PC-3 (cell line): Measurements from ENCODE around the gene ARPC5. TPM values are rescaled to one million over a fixed set of nuclear protein-coding genes. Genes with fewer than 3 reads are reported as not detected.

ENCODE experiments used
- ATAC-seq: fragments of 200-7000 bp; cut with Tn5 transposase; 2 replicates; pipeline ENCODE4 v1.9.1; 2020; ENCODE audit warnings: mild to moderate bottlenecking, moderate library complexity
- BruUV-seq: library from RNA; stranded (reverse); fragments of 400-500 nt; replicated peaks from 2 replicates; lab custom pipeline; 2021; lab: Mats Ljungman, UMichigan
- CTCF ChIA-PET: fragments of 300-600 bp; sonication (Branson Sonifier 250); formaldehyde crosslinking; loops from one replicate; lab custom pipeline; 2022; ENCODE audit warnings: antibody characterized with exemption; lab: Charles Lee
- POLR2A ChIA-PET: fragments of 300-600 bp; sonication (Branson Sonifier 250); formaldehyde crosslinking; loops from one replicate; lab custom pipeline; 2022; ENCODE audit warnings: antibody characterized with exemption; ENCODE audit not compliant: unreplicated experiment; lab: Charles Lee
- DNase-seq: peaks from one replicate; pipeline ENCODE4 v3.0.0-alpha.2; 2015
- H2AFZ ChIP-seq: fragments of 300-600 bp; sonication (generic); 2 replicates; pipeline ENCODE4 v1.6.0; 2016; ENCODE audit warnings: antibody characterized with exemption, low read length
- H3F3A ChIP-seq: fragments of 300-600 bp; sonication (generic); one replicate; pipeline ENCODE4 v1.6.0; 2017; ENCODE audit warnings: antibody characterized with exemption, low read length, control low read depth, mild to moderate bottlenecking; ENCODE audit not compliant: unreplicated experiment
- H3K27ac ChIP-seq: fragments of 300-600 bp; sonication (generic); 2 replicates; pipeline ENCODE4 v1.5.1; 2016; ENCODE audit warnings: mild to moderate bottlenecking, low read length
- H3K27me3 ChIP-seq: fragments of 300-600 bp; sonication (generic); 2 replicates; pipeline ENCODE4 v1.6.1; 2016; ENCODE audit warnings: low read length, mixed read lengths
- H3K36me3 ChIP-seq: fragments of 300-600 bp; sonication (generic); 2 replicates; pipeline ENCODE4 v1.6.1; 2016; ENCODE audit warnings: low read depth, mixed run types, low read length, mixed read lengths
- H3K4me1 ChIP-seq: fragments of 300-600 bp; sonication (generic); 2 replicates; pipeline ENCODE4 v1.5.1; 2016; ENCODE audit warnings: low read length; ENCODE audit not compliant: insufficient read depth
- H3K4me2 ChIP-seq: fragments of 300-600 bp; sonication (generic); 2 replicates; pipeline ENCODE4 v1.6.0; 2016; ENCODE audit warnings: low read length
- H3K4me3 ChIP-seq: fragments of 300-600 bp; sonication (generic); 2 replicates; pipeline ENCODE4 v1.5.1; 2016; ENCODE audit warnings: mild to moderate bottlenecking, low read length, mixed read lengths
- H3K79me2 ChIP-seq: fragments of 300-600 bp; sonication (generic); 2 replicates; pipeline ENCODE4 v1.6.1; 2017; ENCODE audit warnings: low read length, mixed read lengths
- H3K9ac ChIP-seq: fragments of 300-600 bp; sonication (generic); 2 replicates; pipeline ENCODE4 v1.6.0; 2016; ENCODE audit warnings: mild to moderate bottlenecking, low read length
- H3K9me2 ChIP-seq: fragments of 300-600 bp; sonication (generic); replicated peaks from 2 replicates; pipeline ENCODE4 v1.6.1; 2016; ENCODE audit warnings: mixed run types, low read length, mixed read lengths
- H3K9me3 ChIP-seq: fragments of 300-600 bp; sonication (generic); 2 replicates; pipeline ENCODE4 v1.6.1; 2016; ENCODE audit warnings: low read length, mixed read lengths
- H4K20me1 ChIP-seq: fragments of 300-600 bp; sonication (generic); 2 replicates; pipeline ENCODE4 v1.6.1; 2016; ENCODE audit warnings: low read length, mixed read lengths
- CTCF ChIP-seq: fragments of 300-600 bp; sonication (generic); conservative IDR thresholded peaks from 2 replicates; pipeline ENCODE4 v1.5.1; 2017; ENCODE audit warnings: antibody characterized with exemption, low read depth, mild to moderate bottlenecking, low read length
- EZH2 ChIP-seq: fragments of 300-600 bp; sonication (generic); IDR thresholded peaks from one replicate; pipeline ENCODE4 v1.6.1; 2017; ENCODE audit warnings: antibody characterized with exemption, mild to moderate bottlenecking, low read length; ENCODE audit not compliant: unreplicated experiment
- EZH2phosphoT487 ChIP-seq: fragments of 300-600 bp; sonication (generic); IDR thresholded peaks from 2 replicates; pipeline ENCODE4 v1.6.1; 2018; ENCODE audit warnings: mild to moderate bottlenecking, antibody characterized with exemption, low read length, borderline replicate concordance
- intact Hi-C: fragments of 100-400 bp; cut with micrococcal nuclease; formaldehyde crosslinking; loops from 2 replicates; pipeline ENCODE4 v1.9.0; 2023
- total RNA-seq: library from RNA; depleted of rRNA; stranded (reverse); fragments of >200 nt; gene quantifications from 2 replicates; pipeline ENCODE4 v1.2.3, GENCODE V29; 2014

Gene ARPC5
- total RNA-seq, 1 experiment from 2014 or later: 76.1 TPM

GRCh38 chr1:183655562-183656075 is 20.0 kb upstream of the ARPC5 start:
- Histone ChIP-seq H3K27ac (no peak overlapping the region), H3K4me1 (no peaks in the 10 kb centered on the region), H3K36me3 (no peaks in the 10 kb centered on the region), H3K27me3 (no peaks in the 10 kb centered on the region), H3K4me3 (no peak overlapping the region), H2AFZ (peak overlapping the region; percentile 76), H4K20me1 (no peaks in the 10 kb centered on the region), H3K9me2 (no peaks in the 10 kb centered on the region), H3F3A (no peaks in the 10 kb centered on the region), H3K9me3 (no peaks in the 10 kb centered on the region), H3K4me2 (0 out of 2 replicates have a peak overlapping the region, but pooled peaks have one; percentile 4), H3K79me2 (no peaks in the 10 kb centered on the region), H3K9ac (no peak overlapping the region)
- DNase-seq (peak; percentile 85), ATAC-seq (peak; percentile 78)
- POLR2A ChIA-PET: no interaction called here
- CTCF ChIA-PET: interaction anchor here (0.6 to 1.3 kb wide), 2 partner anchors 29 to 260 kb away, joined by 4 to 19 read pairs; no protein-coding TSS in a partner anchor
- TF ChIP-seq CTCF (peak; percentile 79), EZH2phosphoT487 (no peak)
- intact Hi-C loops: loop anchor here (1.0 to 5.0 kb wide), 2 partner anchors 261 to 567 kb away; no protein-coding TSS in a partner anchor
- no TSS peak for BruUV-seq

- no peaks in the 10 kb centered on the region for H4K20me1 ChIP-seq
- no peaks in the 10 kb centered on the region for H3K79me2 ChIP-seq
- no peak for TF ChIP-seq EZH2
- no peak for TF ChIP-seq CTCF
- no peak for TF ChIP-seq EZH2phosphoT487
- intact Hi-C loops: loop anchor here (1.0 to 5.0 kb wide), 2 partner anchors 262 to 568 kb away; no protein-coding TSS in a partner anchor
- no peak overlapping the region for H3K4me2 ChIP-seq
- no TSS peak for BruUV-seq
- no peak overlapping the region for H3K27ac ChIP-seq
- H3K4me3 ChIP-seq: no peak overlapping the region
- ChIA-PET POLR2A (no interaction called here), CTCF (no interaction called here)
- H2AFZ ChIP-seq: no peak overlapping the region
- DNase-seq (no peak), ATAC-seq (no peak)
- no peaks in the 10 kb centered on the region for H3F3A ChIP-seq
- H3K9me3 ChIP-seq: no peaks in the 10 kb centered on the region
- no peaks in the 10 kb centered on the region for H3K27me3 ChIP-seq
- H3K9ac ChIP-seq: no peak overlapping the region
- no peaks in the 10 kb centered on the region for H3K9me2 ChIP-seq
- no peaks in the 10 kb centered on the region for H3K4me1 ChIP-seq
- H3K36me3 ChIP-seq: no peaks in the 10 kb centered on the region
Observed at GRCh38 chr1:183654706-183655105, 19.1 kb upstream of the ARPC5 start.

DNA sequence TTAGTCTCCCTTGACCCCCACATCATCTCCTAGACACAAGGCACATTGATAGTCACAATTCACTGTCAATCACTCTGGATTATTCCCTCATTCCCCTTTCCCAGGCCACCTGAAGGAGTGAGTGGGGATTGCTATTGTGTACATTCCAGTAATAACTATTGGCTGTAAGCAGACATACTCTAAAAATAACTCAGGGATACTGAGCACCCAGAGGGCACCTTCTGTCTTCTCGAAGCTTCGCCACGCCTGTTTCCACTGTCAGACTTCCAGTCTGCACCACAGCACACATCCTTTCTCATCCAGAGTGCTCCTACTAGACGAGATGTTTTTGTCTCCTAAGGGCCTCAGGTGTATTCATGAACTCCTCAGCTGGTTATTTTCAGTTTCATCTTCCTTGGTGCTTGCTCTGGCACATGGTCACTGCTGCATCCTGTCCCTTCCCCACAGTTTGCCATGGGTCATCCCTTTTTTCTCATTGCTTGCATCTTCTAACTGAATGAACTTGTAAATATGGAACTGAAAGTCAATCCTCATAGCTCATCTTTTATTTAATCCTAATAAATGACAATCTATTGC is 18.4 kb upstream of the ARPC5 start:
- H3K27ac ChIP-seq: no peak overlapping the region

More for the DNA sequence above, 18.4 kb upstream of the ARPC5 start:
- ChIA-PET POLR2A (no interaction called here), CTCF (no interaction called here)
- no peaks in the 10 kb centered on the region for H4K20me1 ChIP-seq
- TF ChIP-seq EZH2phosphoT487: no peak
- no peak for TF ChIP-seq CTCF
- TF ChIP-seq EZH2: no peak
- no peaks in the 10 kb centered on the region for H3K9me2 ChIP-seq
- H3K36me3 ChIP-seq: no peaks in the 10 kb centered on the region
- H2AFZ ChIP-seq: no peak overlapping the region
- BruUV-seq: no TSS peak
- no peaks in the 10 kb centered on the region for H3K27me3 ChIP-seq
- H3K4me3 ChIP-seq: no peak overlapping the region
- no peaks in the 10 kb centered on the region for H3K9me3 ChIP-seq
- intact Hi-C loops: no loop called here
- no peak overlapping the region for H3K4me2 ChIP-seq
- no peaks in the 10 kb centered on the region for H3K4me1 ChIP-seq
- no peak overlapping the region for H3K9ac ChIP-seq
- ATAC-seq (no peak), DNase-seq (no peak)
- no peaks in the 10 kb centered on the region for H3K79me2 ChIP-seq
- no peaks in the 10 kb centered on the region for H3F3A ChIP-seq
